GM23338 (cell line): ENCODE data around the gene SSNA1. TPM values are rescaled to one million over a fixed set of nuclear protein-coding genes. Genes with fewer than 3 reads are reported as not detected.

Experiments
- ATAC-seq: fragments of 200-7000 bp; cut with Tn5 transposase; 3 replicates; pipeline ENCODE4 v1.9.1; 2020
- DNase-seq: peaks from one replicate; pipeline ENCODE4 v3.0.0-alpha.2; 2015; ENCODE audit warnings: low spot score
- H2AFZ ChIP-seq: fragments of 200-600 bp; sonication (generic); 2 replicates; pipeline ENCODE4 v1.8.0; 2016; ENCODE audit warnings: antibody characterized with exemption, mild to moderate bottlenecking, moderate library complexity
- H3F3A ChIP-seq: fragments of 200-600 bp; sonication (generic); replicated peaks from 2 replicates; pipeline ENCODE4 v1.8.0; 2017; ENCODE audit warnings: antibody characterized with exemption, mixed run types, low read depth
- H3K27ac ChIP-seq: fragments of 200-600 bp; sonication (generic); 2 replicates; pipeline ENCODE4 v1.6.1; 2016; ENCODE audit warnings: low read depth
- H3K27me3 ChIP-seq: fragments of 200-600 bp; sonication (generic); 2 replicates; pipeline ENCODE4 v1.8.0; 2016; ENCODE audit warnings: mild to moderate bottlenecking, mixed run types, moderate library complexity; ENCODE audit not compliant: insufficient read depth
- H3K36me3 ChIP-seq: fragments of 200-600 bp; sonication (generic); 2 replicates; pipeline ENCODE4 v1.8.0; 2016; ENCODE audit warnings: mild to moderate bottlenecking; ENCODE audit not compliant: insufficient read depth
- H3K4me1 ChIP-seq: fragments of 200-600 bp; sonication (generic); 2 replicates; pipeline ENCODE4 v1.8.0; 2016; ENCODE audit warnings: mild to moderate bottlenecking, moderate library complexity; ENCODE audit not compliant: insufficient read depth
- H3K4me2 ChIP-seq: fragments of 200-600 bp; sonication (generic); 2 replicates; pipeline ENCODE4 v1.7.1; 2017; ENCODE audit warnings: mixed run types
- H3K4me3 ChIP-seq: fragments of 200-600 bp; sonication (generic); 2 replicates; pipeline ENCODE4 v1.6.1; 2016; ENCODE audit warnings: mixed run types
- H3K79me2 ChIP-seq: fragments of 200-600 bp; sonication (generic); replicated peaks from 2 replicates; pipeline ENCODE4 v1.8.0; 2017; ENCODE audit warnings: mild to moderate bottlenecking; ENCODE audit not compliant: insufficient read depth
- H3K9me2 ChIP-seq: fragments of 200-600 bp; sonication (generic); 2 replicates; pipeline ENCODE4 v1.8.0; 2017; ENCODE audit not compliant: insufficient read depth
- H4K20me1 ChIP-seq: fragments of 200-600 bp; sonication (generic); replicated peaks from 2 replicates; pipeline ENCODE4 v1.8.0; 2017; ENCODE audit warnings: mild to moderate bottlenecking; ENCODE audit not compliant: insufficient read depth
- H3K27ac Mint-ChIP-seq: 2 replicates; pipeline ENCODE4 v1.8.0; 2020; ENCODE audit warnings: inconsistent platforms, mild to moderate bottlenecking, moderate library complexity, mixed read lengths
- H3K27me3 Mint-ChIP-seq: 3 replicates; pipeline ENCODE4 v1.8.0; 2022; ENCODE audit warnings: low read depth, mild to moderate bottlenecking, moderate library complexity, mixed read lengths, inconsistent platforms; ENCODE audit not compliant: insufficient read depth, poor library complexity
- H3K36me3 Mint-ChIP-seq: 3 replicates; pipeline ENCODE4 v1.8.0; 2021; ENCODE audit warnings: low read depth, mild to moderate bottlenecking, inconsistent platforms, moderate library complexity, mixed read lengths
- H3K4me1 Mint-ChIP-seq: 3 replicates; pipeline ENCODE4 v1.8.0; 2020; ENCODE audit warnings: mild to moderate bottlenecking, inconsistent platforms, mixed read lengths
- H3K4me3 Mint-ChIP-seq: 3 replicates; pipeline ENCODE4 v1.8.0; 2021; ENCODE audit warnings: moderate library complexity, mild to moderate bottlenecking, inconsistent platforms, mixed read lengths
- H3K9me3 Mint-ChIP-seq: 3 replicates; pipeline ENCODE4 v1.8.0; 2020; ENCODE audit warnings: moderate library complexity, mild to moderate bottlenecking, inconsistent platforms, mixed read lengths
- CREB1 ChIP-seq: fragments of 250-450 bp; sonication (Bioruptor Pico); IDR thresholded peaks from 2 replicates; pipeline ENCODE4 v1.5.0; 2020; ENCODE audit warnings: low read depth, mild to moderate bottlenecking, moderate library complexity
- CTCF ChIP-seq, 2 experiments: fragments of 200-600 bp in 1 of 2; sonication (generic) in 1 of 2; conservative IDR thresholded peaks; 2 replicates each; pipeline versions ENCODE4 v1.5.1 to v1.6.1; 2016 to 2017; ENCODE audit warnings: antibody characterized with exemption in 2 of 2, low read depth in 2 of 2, mild to moderate bottlenecking in 2 of 2, moderate library complexity in 1 of 2
- ETS1 ChIP-seq: IDR thresholded peaks from 2 replicates; pipeline ENCODE4 v1.6.1; 2016; ENCODE audit warnings: antibody characterized with exemption
- EZH2 ChIP-seq: fragments of 200-600 bp; sonication (generic); IDR thresholded peaks from one replicate; pipeline ENCODE4 v1.8.0; 2017; ENCODE audit warnings: antibody characterized with exemption, mild to moderate bottlenecking, low read depth; ENCODE audit not compliant: unreplicated experiment
- JUNB ChIP-seq: IDR thresholded peaks from one replicate; pipeline ENCODE4 v1.6.1; 2016; ENCODE audit warnings: antibody characterized with exemption; ENCODE audit not compliant: unreplicated experiment
- NANOG ChIP-seq: IDR thresholded peaks from 2 replicates; pipeline ENCODE4 v1.6.1; 2016; ENCODE audit warnings: antibody characterized with exemption, borderline replicate concordance
- POLR2AphosphoS5 ChIP-seq: IDR thresholded peaks from 2 replicates; pipeline ENCODE4 v1.6.1; 2016; ENCODE audit warnings: antibody characterized with exemption, low read depth
- REST ChIP-seq: IDR thresholded peaks from one replicate; pipeline ENCODE4 v1.6.1; 2018; ENCODE audit warnings: antibody characterized with exemption; ENCODE audit not compliant: unreplicated experiment
- ZNF114 ChIP-seq: fragments of 250-450 bp; sonication (Bioruptor Pico); IDR thresholded peaks from 2 replicates; pipeline ENCODE4 v1.5.0; 2020; ENCODE audit warnings: mild to moderate bottlenecking, moderate library complexity
- ZNF331 ChIP-seq: fragments of 250-450 bp; sonication (Bioruptor Pico); IDR thresholded peaks from 2 replicates; pipeline ENCODE4 v1.5.0; 2020; ENCODE audit warnings: low read depth, mild to moderate bottlenecking, moderate library complexity
- polyA plus RNA-seq: library from polyadenylated mRNA; unstranded; fragments of >200 nt; fragmentation: Nextera tagmentation; extraction: Ambion mirVana; gene quantifications from 2 replicates; pipeline ENCODE4 v1.2.1, GENCODE V29; 2016
- total RNA-seq: library from RNA; depleted of rRNA; stranded (reverse); fragments of >200 nt; shearing (Covaris generic); gene quantifications from 2 replicates; pipeline ENCODE4 v1.2.3, GENCODE V29; 2014

SSNA1 gene
- total and polyA plus RNA-seq, 2 experiments from 2014 or later: 132 to 154 TPM

- DNase-seq: peak; percentile 74
- Histone ChIP-seq H3K79me2 (no peaks in the 10 kb centered on the region), H4K20me1 (no peaks in the 10 kb centered on the region), H3K4me3 (peak overlapping the region; percentile 62), H3K36me3 (no peaks in the 10 kb centered on the region), H3F3A (no peaks in the 10 kb centered on the region), H3K4me2 (peak overlapping the region; percentile 82), H3K27ac (no peak overlapping the region), H3K9me2 (no peaks in the 10 kb centered on the region), H3K4me1 (no peaks in the 10 kb centered on the region), H3K27me3 (peaks cover 86% of the 10 kb centered on the region), H2AFZ (peak overlapping the region; percentile 56)
- Mint-ChIP-seq H3K9me3 (no peaks in the 10 kb centered on the region), H3K36me3 (no peaks in the 10 kb centered on the region), H3K4me1 (no peaks in the 10 kb centered on the region; the same call in 2 of the 3 replicates), H3K4me3 (peak overlapping the region; percentile 69), H3K27ac (no peak overlapping the region), H3K27me3 (peaks cover 87% of the 10 kb centered on the region)
- TF ChIP-seq EZH2 (peak; percentile 46), NANOG (no peak), ZNF114 (CRISPR knock-in tag) (no peak), POLR2AphosphoS5 (no peak), ZNF331 (CRISPR knock-in tag) (no peak), CTCF (conservative IDR thresholded peaks at IDR 0.05; ENCODE audit: low read depth in 2 of 2) (peak in 1 of 2 experiments; percentile 23; a peak in 2 of 4 replicates)
- peak; percentile 30 for ATAC-seq
These were observed 25.7 kb upstream of the SSNA1 start for GRCh38 chr9:137162505-137163364.

GRCh38 chr9:137163365-137163715 lies 25.1 kb upstream of the SSNA1 start:
- H2AFZ ChIP-seq: no peak overlapping the region
- H3K9me3 Mint-ChIP-seq: no peaks in the 10 kb centered on the region
- peak overlapping the region; percentile 62 for H3K4me3 ChIP-seq
- H3K36me3 Mint-ChIP-seq: no peaks in the 10 kb centered on the region
- peaks cover 86% of the 10 kb centered on the region for H3K27me3 ChIP-seq
- H4K20me1 ChIP-seq: no peaks in the 10 kb centered on the region
- no peaks in the 10 kb centered on the region for H3K9me2 ChIP-seq
- H3K4me3 Mint-ChIP-seq: peak overlapping the region; percentile 69
- ATAC-seq: peak; percentile 7
- H3K79me2 ChIP-seq: no peaks in the 10 kb centered on the region
- DNase-seq: peak; percentile 73
- peaks cover 87% of the 10 kb centered on the region for H3K27me3 Mint-ChIP-seq
- H3K4me2 ChIP-seq: peak overlapping the region; percentile 82
- H3F3A ChIP-seq: no peaks in the 10 kb centered on the region
- H3K4me1 ChIP-seq: no peaks in the 10 kb centered on the region; the same call in 1 of the 2 replicates
- no peaks in the 10 kb centered on the region; the same call in 2 of the 3 replicates for H3K4me1 Mint-ChIP-seq
- H3K27ac ChIP-seq: no peak overlapping the region
- H3K27ac Mint-ChIP-seq: no peak overlapping the region
- no peaks in the 10 kb centered on the region for H3K36me3 ChIP-seq
- TF ChIP-seq POLR2AphosphoS5 (no peak), CREB1 (CRISPR knock-in tag) (no peak), JUNB (no peak), ETS1 (no peak), REST (no peak), ZNF114 (CRISPR knock-in tag) (no peak)
